CD4-positive, alpha-beta T cell treated with Interleukin-1 beta for 1 hour (primary cell): Measurements from ENCODE around the gene CNGB1.

Experiments
- DNase-seq, 2 donors: peaks; one replicate each; pipeline ENCODE4 v3.0.0-alpha.2; 2020 to 2022

Gene CNGB1

DNA sequence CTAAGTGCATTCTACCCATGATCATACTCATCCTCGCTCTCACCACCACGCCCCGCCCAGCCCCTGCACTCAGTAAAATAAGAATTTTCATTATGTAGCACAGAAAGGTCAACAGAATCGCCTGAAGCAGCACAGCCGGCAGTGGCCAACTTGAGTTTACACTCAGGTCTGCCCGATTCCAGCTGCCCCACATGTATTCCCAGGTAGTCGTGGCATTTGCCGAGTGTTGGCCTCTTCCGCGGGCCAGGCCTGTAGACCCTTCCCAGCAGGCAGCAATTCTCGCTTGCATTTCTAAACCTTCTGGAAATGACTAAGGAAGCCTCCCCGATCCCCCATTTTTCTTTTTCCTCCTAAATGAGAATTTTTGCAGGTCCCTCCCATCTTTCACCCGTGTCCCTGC lies 609 bp downstream of the CNGB1 start:
- no peak for DNase-seq

DNA sequence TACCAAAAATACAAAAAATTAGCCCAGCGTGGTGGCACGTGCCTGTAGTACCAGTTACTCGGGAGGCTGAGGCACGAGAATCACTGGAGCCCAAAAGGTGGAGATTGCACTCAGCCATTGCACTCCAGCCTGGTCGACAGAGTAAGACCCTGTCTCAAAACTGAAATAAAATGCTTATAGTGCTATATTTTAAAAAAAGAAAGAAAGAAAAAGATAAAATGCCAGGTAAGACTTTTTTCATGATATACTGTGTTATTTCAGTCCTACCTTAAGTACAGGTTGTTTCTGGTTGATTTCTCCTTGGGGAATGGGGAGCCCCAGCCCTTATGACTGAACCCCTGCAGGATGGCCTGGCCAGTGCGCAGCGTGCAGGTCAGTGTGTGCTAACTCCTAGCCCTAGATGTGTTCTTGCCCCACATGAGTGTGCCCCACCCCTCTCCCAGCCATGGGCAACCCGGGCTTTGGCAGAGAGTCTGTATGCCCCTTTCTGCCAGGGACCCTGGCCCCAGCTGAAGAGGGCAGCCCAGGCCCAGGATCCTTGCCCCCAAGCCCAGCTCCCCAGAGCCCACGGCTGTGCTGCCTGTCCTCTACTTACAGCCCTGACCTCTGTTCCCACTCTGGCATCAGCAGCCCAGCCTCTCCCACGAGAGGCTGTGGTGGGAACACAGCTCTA lies 1.3 kb downstream of the CNGB1 start:
- no peak for DNase-seq

DNA sequence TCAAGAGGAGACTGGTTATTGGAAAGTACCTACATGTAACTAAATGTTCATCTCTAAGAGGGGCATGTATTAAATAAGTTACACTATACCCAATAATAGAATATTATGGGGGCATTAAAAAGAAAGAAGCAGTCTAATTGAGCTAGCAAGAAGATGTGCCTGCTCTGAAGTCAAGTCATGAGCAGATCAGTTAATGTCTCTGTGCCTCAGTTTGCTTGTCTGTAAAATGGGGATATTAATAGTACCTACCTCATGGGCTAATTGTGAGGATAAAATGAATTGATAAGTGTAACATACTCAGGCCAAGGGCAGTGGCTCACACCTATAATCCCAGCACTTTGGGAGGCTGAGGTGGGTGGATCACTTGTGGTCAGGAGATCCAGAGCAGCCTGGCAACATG lies 3.0 kb downstream of the CNGB1 start:
- DNase-seq, result no peak

DNA sequence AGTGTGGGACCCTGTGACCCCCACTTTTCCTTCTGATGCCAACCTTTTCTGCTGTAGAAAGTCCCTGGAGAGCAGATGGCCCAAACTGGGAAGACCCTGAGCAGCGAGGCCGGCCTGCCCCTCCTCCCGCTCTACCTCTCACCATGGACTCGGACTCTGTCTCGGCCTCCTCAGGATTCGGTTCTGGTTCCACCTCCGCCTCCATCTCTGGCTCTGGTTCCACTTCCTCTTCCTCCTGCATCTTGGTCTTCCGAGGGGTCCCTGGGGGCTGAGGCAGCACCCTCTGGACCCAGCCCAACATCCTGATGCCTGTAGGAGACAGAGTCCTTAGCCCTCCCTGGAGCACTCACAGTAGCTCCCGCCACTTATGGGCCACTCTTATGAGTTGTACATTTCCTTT lies 3.9 kb downstream of the CNGB1 start:
- DNase-seq, result no peak

DNA sequence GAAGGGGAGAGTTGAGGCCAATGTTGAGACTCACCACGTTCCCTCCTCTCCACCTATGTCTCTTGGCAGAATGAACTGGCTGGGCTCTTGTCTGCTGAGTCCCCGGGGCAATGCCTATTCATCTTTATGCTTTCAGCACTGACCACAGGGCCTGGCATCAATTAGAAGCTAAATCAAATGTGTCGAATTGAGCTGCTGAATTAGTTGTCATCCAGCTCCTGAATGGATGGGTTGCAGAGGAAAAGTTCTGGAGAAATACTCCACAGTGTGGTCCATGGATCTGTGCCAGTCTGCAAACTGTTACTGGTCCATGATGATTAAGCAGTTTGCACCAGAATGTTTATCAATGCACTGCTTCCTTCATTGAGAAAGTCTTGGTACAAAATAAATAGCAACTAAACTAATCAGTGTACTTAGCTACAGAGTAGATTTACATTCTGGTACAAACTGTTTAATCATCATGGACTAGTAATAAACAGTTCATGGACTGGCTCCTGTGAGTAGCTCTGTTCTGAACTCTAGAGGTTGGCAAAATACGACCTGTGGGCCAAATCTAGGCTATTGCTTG lies 4.6 kb downstream of the CNGB1 start:
- no peak for DNase-seq

DNA sequence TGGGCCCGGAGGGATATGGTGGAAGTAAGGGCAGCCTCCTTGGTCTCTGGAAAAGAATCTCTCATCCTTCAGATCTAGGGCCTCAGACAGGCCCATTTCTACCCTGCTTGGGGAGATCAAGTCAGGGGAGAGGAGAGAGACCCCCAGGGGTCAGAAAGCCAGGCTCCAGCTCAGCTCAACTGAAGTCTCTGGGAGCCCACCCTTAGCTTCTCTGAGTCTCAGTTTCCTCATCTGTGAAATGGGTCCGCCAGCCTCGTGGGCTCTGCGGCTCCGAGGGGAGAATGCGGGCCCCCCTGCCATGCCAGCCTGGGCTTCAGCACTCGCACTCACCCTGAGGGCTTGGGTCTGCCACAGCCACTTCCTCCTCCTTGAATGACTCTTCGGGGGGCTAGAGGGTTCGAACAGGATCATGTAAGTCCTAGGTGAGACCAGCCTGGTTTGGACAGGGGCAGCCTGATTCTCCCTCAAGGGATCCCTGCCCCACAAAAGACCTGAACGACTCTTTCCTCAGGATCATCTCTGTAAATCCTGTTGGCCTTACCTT lies 6.7 kb downstream of the CNGB1 start:
- no peak for DNase-seq

DNA sequence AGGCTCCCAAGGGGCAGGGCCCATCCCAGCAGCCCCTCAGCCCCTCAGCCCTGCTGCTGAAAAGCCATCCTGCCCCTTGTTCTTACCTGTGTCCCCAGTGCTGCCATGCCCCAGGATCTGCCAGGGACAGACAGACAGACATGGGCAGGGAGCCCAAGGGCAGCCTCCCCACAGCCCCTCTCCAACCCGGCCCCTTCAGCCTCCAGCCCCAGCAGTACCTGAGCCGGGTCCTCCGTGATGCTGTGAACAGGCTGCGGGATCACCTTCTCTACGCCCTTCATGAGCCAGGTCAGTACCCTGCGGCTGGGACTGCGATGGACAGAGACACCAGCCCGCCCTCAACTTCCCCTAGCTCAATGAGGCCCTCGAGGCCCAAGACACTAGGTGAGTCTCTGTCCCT lies 8.2 kb downstream of the CNGB1 start:
- DNase-seq, result no peak

DNA sequence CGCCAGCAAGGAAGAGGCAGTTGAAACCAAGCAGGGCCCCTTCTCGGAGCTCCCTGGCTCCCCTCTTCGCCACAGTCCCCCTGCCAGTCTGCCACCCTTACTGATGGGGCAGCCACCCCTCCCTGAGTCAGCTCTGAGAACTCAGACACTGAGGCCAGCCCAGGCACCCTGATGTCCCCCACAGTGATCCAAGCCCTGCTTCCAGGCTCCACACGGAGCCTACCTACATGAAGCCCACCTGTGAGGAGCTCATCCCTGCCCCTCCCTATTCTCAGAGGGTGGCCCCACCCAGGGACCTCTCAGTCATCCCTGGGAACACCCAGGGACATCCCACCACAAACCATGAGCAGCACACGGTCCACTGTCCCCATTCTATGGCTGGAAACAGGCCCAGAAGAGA lies 8.9 kb downstream of the CNGB1 start:
- no peak for DNase-seq

DNA sequence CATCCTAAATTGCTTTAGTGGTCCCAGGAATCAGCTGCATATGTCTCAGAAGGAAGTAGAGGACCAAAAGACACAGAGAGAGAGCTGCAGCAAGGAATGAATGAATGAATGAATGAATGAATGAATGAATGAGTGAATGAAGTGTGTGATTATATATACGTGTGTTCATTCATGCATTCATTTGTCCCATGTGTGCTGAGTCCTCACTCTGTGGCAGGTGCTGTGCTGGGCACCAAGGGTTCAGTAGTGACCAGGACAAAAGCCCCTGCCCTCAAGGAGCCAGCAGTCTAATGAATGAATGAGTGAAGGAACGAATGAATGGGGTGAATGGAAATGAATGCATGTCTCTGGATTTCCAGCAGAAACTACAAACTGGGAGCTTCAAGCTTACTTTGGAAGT lies 9.4 kb downstream of the CNGB1 start:
- DNase-seq, result no peak

DNA sequence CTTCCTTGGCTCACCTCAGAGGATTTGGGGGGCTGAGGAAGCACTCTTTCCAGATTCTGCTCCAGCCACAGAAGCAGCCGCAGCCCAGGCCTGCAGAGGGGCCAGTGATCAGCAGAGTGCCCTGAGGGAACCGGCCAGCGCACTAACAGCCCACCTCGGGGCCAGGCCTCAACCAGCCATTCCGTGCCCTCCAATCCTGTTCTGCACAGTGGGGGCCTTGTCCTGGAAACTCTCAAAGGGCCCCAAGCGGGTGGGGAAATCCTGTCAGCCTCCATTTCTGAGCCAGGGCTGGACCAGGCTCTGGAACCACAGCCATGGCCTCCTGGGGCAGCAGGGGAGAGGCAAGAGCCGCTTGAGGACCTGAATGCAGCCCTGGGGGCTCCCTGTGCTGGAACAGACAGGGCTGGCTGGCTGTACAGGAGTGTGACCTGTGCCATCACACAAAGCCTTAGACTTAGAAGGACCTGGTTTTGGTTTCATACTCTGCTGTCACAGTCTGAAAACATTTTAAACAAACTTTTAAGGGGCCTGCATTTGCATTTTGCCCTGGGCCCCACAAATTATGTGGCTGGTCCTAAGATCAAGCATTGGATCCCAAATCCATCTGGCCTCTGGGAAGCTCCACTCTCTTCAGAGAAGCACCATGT lies 10.0 kb downstream of the CNGB1 start:
- no peak for DNase-seq

DNA sequence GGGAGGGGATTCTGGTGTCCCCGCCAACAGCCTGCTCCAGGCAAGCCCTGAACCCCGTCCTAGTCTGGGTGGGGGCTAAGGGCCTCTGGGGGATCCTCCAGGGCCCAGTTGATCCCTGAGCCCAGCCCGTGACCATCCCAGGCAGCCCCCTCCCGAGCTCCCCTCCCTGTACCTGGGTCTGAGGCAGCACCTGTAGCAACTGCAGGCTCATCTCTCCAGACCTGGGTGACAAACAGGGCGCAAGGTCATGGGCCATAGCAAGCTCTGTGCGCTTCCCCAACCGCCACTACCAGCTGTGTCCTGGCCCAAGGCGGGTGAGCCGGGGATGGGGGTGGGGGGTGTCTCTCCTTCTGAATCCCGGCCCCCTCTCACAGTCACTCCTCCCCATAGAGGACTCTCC lies 10.6 kb downstream of the CNGB1 start:
- DNase-seq, result no peak

DNA sequence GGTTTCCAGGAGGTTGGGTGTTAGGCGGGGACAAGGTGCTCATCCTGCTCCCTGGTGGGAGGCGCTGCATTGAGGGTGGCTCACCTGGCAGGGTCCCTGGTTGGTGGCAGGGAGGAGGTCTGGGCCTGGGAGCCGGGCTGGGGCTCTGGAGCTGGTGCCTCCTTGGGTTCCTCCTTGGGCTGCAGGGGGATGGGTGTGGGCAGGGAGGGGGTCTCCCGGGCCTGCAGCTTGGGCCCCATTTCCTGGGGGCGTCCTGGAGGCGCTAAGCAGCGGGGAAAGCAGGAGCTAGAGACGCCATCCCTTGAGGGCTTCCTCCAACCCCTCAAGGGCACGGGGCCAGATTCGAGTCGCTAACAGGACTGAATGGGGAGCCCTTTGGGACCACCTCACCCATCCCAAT lies 11.1 kb downstream of the CNGB1 start:
- no peak for DNase-seq

DNA sequence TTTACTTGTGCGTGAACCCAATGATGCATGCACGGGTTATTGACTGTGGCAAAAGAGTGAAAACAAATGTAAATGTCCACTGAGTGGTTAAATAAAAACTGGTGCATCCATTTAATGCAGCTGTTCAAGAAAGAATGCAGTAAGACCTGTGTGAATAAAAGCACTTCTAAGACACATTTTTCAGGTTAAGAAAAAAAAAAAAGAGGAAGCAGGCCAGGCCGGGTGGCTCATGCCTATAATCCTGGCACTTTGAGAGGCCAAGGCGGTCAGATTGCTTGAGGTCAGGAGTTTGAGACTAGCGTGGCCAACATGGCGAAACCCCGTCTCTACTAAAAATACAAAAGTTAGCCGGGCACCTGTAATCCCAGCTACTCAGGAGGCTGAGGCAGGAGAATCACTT lies 11.8 kb downstream of the CNGB1 start:
- DNase-seq, result no peak

DNA sequence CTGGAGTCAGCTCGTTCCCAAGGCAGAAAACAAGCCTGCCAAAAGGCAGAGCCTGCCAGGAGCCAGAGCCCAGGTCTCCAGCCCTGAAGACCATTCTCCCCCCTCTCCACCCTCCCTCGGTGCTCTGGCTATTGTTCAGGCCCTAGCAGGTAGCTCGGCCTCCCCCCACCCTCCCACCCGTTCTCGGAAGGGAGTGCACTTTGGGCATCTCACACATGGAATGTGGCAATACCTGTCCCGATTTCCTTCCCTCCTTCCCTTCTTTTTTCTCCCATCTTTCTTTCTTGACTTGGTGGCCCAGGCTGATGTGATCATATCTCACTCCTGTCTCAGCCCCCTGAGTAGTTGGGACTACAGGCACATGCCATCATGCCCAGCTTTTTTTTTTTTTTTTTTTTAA lies 12.4 kb downstream of the CNGB1 start:
- DNase-seq, result no peak

DNA sequence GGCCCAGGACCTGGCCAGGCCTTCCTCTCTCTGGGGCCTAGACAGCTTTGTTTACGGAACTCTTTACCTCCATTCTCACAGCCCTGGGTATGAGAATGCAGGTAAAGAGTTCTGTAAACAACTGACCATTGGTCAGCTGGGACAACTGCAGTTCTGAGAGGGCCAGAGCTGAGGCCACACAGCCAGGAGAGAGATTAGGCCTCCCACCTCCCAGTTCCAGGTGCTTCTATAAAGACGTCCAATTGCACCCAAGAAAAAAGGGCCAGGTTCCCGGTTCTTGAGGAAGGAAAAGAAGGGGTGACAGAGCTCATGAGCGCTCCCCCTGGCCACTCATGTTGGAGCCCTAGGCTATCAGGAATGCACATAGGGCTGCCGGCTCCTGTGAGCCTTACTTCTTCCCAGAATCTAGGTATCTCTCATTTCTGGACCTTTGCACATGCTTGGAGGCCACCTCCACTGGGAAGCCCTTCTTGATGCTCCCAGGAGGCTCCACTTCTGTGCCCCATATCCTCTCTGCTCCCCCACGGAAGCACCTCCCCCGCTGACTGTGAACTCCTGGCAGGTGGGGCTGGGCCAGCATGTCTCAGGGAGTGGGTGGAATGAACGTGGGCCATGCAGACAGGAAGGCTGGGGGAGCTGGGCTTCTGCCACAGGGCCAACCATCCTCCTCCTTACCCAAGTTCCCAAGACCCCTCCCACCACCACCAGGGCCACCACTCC lies 13.1 kb downstream of the CNGB1 start:
- no peak for DNase-seq

DNA sequence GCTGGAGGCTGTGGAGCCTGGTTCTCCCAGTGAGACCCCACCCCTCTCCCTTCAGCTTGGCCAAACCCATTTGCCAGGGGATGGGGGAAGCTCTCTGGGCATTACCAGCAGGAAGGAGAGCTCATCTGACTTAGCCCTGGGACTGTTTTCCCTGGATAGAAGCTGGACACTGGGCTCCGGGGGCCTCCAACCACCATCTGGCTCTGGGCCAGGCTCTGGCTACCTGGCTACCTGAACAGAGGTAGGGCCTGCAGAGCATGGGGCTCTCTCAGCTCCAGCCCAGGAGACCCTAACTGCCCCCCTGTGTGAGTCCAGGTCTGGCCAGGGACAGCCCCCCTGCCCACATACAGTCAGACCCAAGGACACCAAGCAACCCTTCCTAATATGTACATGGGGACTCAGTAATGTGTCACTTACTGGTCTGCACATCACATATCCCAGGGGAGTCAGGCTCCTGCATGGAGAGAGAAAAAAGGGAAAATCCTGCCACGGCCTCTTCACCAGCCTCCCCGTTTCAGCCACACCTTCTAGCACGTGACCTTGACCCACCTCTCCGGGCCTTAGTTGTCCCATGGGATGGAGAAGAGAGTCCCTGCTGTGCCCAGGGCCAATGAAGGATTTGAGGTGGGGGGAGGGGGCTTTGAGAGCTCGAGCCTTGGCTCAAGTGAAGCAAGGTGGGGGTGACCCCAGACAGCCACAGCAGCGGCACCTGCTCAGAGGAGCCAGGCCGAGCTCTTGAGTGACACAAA lies 13.8 kb downstream of the CNGB1 start:
- no peak for DNase-seq

DNA sequence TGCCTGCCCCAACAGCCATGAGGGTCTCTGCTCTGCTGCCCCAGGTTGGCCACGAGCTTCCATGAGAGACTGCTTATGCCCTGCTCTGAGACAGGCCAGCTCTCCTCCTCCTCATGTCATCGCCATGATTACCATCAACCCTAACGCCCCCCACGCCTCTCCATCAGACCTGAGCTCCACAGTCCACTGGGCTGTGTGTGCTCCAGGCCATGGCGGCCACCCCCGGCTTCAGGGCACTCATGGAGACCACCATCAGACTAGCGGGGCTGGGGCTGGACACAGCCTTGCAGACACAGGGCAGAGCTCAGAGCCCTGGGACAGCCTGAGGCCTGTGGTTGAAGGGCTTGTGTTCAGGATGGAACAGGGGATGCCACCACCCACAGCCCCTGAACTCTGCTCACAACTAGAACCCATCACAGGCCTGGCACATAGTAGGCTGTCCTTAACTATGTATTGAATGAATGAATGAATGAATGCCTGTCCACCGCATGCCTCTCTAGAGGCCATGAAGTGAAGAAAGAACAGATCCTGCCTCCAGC lies 14.6 kb downstream of the CNGB1 start:
- DNase-seq, result no peak

DNA sequence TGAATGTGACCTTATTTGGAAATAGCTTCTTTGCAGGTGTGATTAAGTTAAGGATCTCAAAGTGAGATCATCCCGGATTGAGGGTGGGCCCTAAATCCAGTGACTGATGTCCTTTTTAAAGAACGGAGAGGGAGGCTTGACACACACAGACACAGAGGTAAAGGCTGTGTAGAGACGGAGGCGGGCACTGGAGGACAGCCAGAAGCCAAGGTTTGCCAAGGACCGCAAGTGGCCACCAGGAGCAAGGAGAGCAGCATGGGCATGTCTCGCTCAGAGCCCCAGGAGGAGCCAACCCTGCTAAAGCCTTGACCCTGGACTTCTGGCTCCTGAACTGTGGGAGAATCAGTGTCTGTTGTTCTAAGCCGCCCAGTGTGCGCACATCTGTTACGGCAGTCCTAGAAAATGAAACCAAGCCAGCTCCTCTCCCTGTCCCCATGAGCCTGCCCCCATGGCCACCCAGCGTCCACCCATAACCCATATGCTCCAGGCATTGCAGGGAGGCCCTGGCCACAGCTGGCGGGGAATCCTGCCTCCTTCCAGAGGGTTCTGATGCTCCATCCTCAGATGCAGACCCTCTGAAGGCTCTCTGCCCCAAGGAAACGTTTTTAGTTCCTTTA lies 15.2 kb downstream of the CNGB1 start:
- DNase-seq, result no peak

DNA sequence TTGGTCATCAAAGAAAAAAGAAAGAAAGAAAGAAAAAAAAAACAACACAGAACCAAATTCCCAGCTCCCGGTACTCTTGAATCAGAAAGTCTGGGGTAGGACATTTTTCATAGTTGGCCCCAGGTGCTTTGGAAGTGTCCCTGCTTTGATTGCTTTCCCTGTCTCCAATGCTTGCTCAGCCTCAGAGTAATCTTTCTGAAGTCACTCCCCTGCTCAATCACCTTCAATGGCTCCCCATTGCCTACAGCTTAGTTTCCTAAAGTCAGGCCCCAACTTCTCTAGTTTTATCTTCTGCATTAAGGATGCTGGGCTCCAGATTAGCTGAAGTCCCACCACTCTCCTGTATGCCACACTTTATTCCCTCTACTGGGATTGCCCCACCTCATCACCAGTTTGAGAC lies 17.1 kb downstream of the CNGB1 start:
- no peak for DNase-seq

DNA sequence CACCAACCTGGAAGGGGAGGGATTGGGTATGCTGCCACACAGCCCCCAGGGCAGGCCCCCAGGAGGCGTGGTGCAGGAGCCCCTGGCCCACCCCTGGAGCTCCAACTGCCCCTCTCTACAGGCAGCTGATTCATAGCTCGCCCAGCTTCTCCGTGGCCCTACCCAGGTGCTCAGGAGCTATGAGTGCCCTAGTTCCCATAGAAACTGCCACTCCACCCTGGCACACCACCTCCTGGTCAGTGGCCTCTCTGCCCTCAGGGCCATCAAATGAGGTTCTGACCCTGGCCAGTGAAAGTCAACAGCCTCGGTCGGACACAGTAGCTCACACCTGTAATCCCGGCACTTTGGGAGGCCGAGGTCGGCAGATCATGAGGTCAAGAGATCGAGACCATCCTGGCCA lies 18.0 kb downstream of the CNGB1 start:
- no peak for DNase-seq

DNA sequence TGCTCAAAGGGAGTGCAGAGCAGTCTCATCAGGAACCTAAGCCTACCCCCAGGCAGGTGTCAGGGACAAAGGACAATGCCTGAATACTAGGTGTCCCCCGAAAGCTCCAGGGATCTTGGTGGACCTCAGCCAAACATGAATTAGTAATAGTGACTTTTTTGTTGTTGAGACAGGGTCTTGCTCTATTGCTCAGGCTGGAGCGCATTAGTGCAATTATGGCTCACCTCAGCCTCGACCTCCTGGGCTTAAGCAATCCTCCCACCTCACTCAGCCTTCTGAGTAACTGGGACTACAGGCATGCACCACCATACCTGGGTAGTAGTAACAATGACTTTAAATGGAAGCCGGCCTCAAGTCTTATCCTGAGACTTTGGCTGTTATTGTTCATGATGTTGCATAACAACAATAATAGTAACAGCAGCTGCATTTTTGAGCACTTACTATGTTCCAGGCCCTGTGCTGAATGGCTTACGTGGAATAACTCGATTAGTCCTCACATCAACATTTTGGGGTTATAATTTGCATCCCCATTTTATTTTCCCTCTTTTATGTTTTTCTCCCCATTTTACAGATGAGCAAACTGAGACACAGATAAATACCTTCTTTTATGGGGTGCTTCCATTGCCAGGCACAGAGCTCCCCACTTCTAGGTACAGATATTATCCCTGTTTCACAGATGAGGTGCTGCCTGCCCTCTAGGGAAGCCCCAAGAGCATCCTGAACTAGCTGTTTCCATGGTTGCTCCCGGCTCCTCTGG lies 19.5 kb downstream of the CNGB1 start:
- DNase-seq, result no peak

DNA sequence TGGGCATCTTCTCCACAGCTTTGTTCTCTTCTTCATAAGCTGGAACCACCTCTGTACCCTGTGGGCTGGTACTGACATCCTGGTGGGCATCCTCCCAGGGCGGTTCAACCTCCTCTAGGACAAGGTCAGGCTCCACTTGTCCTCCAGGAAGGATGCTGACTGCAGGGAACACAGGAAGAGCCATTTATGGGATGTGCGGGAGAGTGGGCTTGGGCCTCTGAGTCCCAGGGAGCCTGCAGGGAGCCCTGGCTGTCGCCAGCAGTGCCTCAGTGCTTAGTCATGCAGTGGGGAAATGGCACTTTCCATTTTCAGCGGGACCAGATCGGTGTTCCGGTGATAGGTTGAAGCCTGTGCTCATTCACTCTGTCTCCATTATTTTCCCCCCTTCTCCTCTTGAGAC lies 20.5 kb downstream of the CNGB1 start:
- DNase-seq, result no peak
